Erythroblast (primary cell): ENCODE data around the gene CSMD2.

Experiments
- GATA1 ChIP-seq: IDR thresholded peaks from 2 replicates; pipeline ENCODE4 v1.6.1; 2011; ENCODE audit warnings: low read depth, mild to moderate bottlenecking, control low read depth, low read length, moderate library complexity
- POLR2A ChIP-seq: IDR thresholded peaks from 2 replicates; pipeline ENCODE4 v1.6.1; 2011; ENCODE audit warnings: mild to moderate bottlenecking, low read length

- no peak for TF ChIP-seq POLR2A
- TF ChIP-seq GATA1, result no peak
Observed at GRCh38 chr1:33899746-33900145, 265.3 kb downstream of the CSMD2 start.
